ENCODE measurements around the gene MED22. TPM values are rescaled to one million over a fixed set of nuclear protein-coding genes. Genes with fewer than 3 reads are reported as not detected.

The MED22 gene
- polyA plus RNA-seq, 1 donor (not counting 4 experiments of a cell fraction or from before 2014, with no cell fraction given), result 15.9 TPM

GRCh38 chr9:133390713-133391112, 42.8 kb upstream of the MED22 start:
- Histone ChIP-seq H3K4me3 (ENCODE audit: control insufficient read depth in 2 of 3, extremely low read depth in 1 of 3, insufficient read depth in 2 of 3, low read depth in 1 of 3, low read length in 3 of 3) (no peak overlapping the region), H4K20me1 (ENCODE audit: control insufficient read depth, extremely low read depth, insufficient read depth, low read length) (no peaks in the 10 kb centered on the region), H3K27me3 (ENCODE audit: control insufficient read depth, extremely low read depth, insufficient read depth, low read length) (peaks cover 13% of the 10 kb centered on the region), H2AFZ (ENCODE audit: control insufficient read depth, low read length) (no peak overlapping the region), H3K27ac (ENCODE audit: control insufficient read depth, insufficient read depth, low read length) (no peak overlapping the region), H3K4me1 (ENCODE audit: control insufficient read depth, extremely low read depth, insufficient read depth, low read length) (peaks cover 9% of the 10 kb centered on the region), H3K79me2 (ENCODE audit: control insufficient read depth, insufficient read depth, low read length) (no peaks in the 10 kb centered on the region), H3K4me2 (ENCODE audit: control insufficient read depth, extremely low read depth, insufficient read depth, low read depth, low read length) (no peak overlapping the region), H3K9me1 (ENCODE audit: control insufficient read depth, extremely low read depth, insufficient read depth, low read length) (no peaks in the 10 kb centered on the region), H3K9ac (ENCODE audit: control insufficient read depth, extremely low read depth, insufficient read depth, low read length) (no peak overlapping the region), H3K36me3 (ENCODE audit: control insufficient read depth in 2 of 2, extremely low read depth in 1 of 2, insufficient read depth in 2 of 2, low read length in 2 of 2) (no peaks in the 10 kb centered on the region), H3K9me3 (ENCODE audit: control insufficient read depth, low read depth, low read length) (no peaks in the 10 kb centered on the region)
- FAIRE-seq, result no peak
- TF ChIP-seq, protein P1, sequence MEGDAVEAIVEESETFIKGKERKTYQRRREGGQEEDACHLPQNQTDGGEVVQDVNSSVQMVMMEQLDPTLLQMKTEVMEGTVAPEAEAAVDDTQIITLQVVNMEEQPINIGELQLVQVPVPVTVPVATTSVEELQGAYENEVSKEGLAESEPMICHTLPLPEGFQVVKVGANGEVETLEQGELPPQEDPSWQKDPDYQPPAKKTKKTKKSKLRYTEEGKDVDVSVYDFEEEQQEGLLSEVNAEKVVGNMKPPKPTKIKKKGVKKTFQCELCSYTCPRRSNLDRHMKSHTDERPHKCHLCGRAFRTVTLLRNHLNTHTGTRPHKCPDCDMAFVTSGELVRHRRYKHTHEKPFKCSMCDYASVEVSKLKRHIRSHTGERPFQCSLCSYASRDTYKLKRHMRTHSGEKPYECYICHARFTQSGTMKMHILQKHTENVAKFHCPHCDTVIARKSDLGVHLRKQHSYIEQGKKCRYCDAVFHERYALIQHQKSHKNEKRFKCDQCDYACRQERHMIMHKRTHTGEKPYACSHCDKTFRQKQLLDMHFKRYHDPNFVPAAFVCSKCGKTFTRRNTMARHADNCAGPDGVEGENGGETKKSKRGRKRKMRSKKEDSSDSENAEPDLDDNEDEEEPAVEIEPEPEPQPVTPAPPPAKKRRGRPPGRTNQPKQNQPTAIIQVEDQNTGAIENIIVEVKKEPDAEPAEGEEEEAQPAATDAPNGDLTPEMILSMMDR (optimal IDR thresholded peaks at IDR 0.05 in 1 of 3, IDR thresholded peaks at IDR 0.05 in 1 of 3, conservative IDR thresholded peaks at IDR 0.05 in 1 of 3; ENCODE audit: extremely low read depth in 1 of 3, insufficient read depth in 2 of 3, low read length in 3 of 3), result no peak
- no peak for TF ChIP-seq EZH2 (IDR thresholded peaks at IDR 0.05; ENCODE audit: low read length)
- dilution Hi-C loops (cut with MboI; ENCODE audit: extremely low pct_ligation_motif_present, low sequenced_read_pairs), result no loop called here
- no peak for DNase-seq (ENCODE audit: low read depth, low spot score)

DNA sequence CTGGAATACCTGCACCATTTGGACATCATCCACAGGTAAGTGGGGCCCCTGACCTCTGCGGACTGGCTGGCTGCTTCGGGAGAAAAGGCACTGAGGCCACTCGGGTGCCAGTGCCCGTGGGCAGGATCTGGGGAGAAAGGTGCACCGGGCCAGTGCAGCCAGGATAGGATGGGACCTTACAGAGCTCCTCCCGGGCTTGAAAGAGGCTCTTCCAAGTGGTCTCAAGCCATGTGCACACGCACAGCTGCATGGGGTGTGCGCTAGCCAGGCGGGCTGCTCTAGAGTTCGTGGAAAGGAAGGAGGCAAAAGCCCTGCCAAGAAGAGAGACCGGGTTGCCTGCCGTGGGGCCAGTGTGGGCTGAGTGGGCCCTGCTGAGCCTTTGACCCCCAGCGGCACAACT, 41.6 kb upstream of the MED22 start:
- Histone ChIP-seq H3K9ac (ENCODE audit: control insufficient read depth, extremely low read depth, insufficient read depth, low read length) (no peak overlapping the region), H3K4me3 (ENCODE audit: control insufficient read depth in 2 of 3, extremely low read depth in 1 of 3, insufficient read depth in 2 of 3, low read depth in 1 of 3, low read length in 3 of 3) (no peak overlapping the region), H3K36me3 (ENCODE audit: control insufficient read depth in 2 of 2, extremely low read depth in 1 of 2, insufficient read depth in 2 of 2, low read length in 2 of 2) (no peaks in the 10 kb centered on the region), H3K27ac (ENCODE audit: control insufficient read depth, insufficient read depth, low read length) (no peak overlapping the region), H3K79me2 (ENCODE audit: control insufficient read depth, insufficient read depth, low read length) (no peaks in the 10 kb centered on the region), H3K27me3 (ENCODE audit: control insufficient read depth, extremely low read depth, insufficient read depth, low read length) (peaks cover 6% of the 10 kb centered on the region), H4K20me1 (ENCODE audit: control insufficient read depth, extremely low read depth, insufficient read depth, low read length) (no peaks in the 10 kb centered on the region), H3K4me1 (ENCODE audit: control insufficient read depth, extremely low read depth, insufficient read depth, low read length) (peaks cover 9% of the 10 kb centered on the region), H3K9me1 (ENCODE audit: control insufficient read depth, extremely low read depth, insufficient read depth, low read length) (no peaks in the 10 kb centered on the region), H3K4me2 (ENCODE audit: control insufficient read depth, extremely low read depth, insufficient read depth, low read depth, low read length) (no peak overlapping the region), H2AFZ (ENCODE audit: control insufficient read depth, low read length) (no peak overlapping the region), H3K9me3 (ENCODE audit: control insufficient read depth, low read depth, low read length) (no peaks in the 10 kb centered on the region)
- no peak for FAIRE-seq
- dilution Hi-C loops (cut with MboI; ENCODE audit: extremely low pct_ligation_motif_present, low sequenced_read_pairs), result no loop called here
- TF ChIP-seq, protein P1 (optimal IDR thresholded peaks at IDR 0.05 in 1 of 3, IDR thresholded peaks at IDR 0.05 in 1 of 3, conservative IDR thresholded peaks at IDR 0.05 in 1 of 3; ENCODE audit: extremely low read depth in 1 of 3, insufficient read depth in 2 of 3, low read length in 3 of 3), result no peak
- no peak for TF ChIP-seq EZH2 (IDR thresholded peaks at IDR 0.05; ENCODE audit: low read length)
- DNase-seq (ENCODE audit: low read depth, low spot score), result no peak
